ENCODE data around the gene RPL22.

RPL22 gene

DNA sequence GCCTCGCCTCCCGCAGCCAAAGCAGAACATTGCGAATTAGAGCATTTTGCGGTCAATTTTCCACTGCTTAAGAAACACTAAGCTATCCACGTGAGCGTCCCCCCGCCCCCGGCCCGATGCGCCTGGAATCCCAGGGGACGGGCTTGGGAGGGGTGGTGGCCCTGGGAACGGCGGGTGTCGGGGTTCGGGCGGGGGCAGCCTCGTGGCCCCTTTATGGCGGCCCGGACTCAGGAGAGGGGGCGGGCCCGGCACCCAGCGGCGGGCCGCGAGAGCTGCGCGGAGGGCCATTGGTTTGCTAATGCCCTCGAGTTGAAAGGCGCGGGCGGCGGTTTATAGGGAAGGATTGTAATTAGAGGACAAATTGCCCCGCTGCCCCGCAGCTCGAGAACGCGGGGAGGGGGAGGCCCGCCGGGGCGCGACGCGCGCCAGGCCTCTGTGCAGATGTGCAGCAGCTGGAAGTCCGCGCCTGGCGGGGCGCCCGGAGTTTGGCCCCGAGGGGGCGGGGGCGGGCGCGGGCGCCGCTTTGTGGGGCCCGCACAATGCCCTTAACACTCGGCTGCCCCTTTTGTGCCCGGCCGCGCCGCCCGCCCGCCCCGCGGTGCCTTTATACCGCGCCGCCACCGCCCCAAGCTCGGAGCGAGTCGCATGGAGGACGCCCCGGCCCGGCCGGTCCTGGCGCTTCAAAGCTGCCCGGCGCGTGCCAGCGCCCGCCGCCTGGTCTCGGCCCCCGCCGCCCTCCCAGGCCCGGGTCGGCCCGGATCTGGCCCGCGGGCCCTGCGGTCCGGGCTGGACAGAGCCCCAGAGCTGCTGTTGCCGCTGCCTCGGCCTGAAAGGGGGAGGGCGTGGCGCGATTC lies 42.7 kb upstream of the RPL22 start:
- H3K36me3 ChIP-seq (ENCODE audit: control insufficient read depth, low read depth, low read length) = no peaks in the 10 kb centered on the region
- H3K4me1 ChIP-seq (ENCODE audit: control insufficient read depth, low read depth, low read length) = peaks cover 49% of the 10 kb centered on the region
- peak overlapping the region; percentile 76 for H3K9ac ChIP-seq (ENCODE audit: low read length)
- no peak overlapping the region for H3K27ac ChIP-seq (ENCODE audit: low read length)
- no peaks in the 10 kb centered on the region for H3K9me3 ChIP-seq (ENCODE audit: control insufficient read depth, low read depth, low read length)
- peak overlapping the region; percentile 86 for H3K4me3 ChIP-seq (ENCODE audit: low read length)
- peaks cover 10% of the 10 kb centered on the region for H3K27me3 ChIP-seq (ENCODE audit: control insufficient read depth, insufficient read depth, low read length)

DNA sequence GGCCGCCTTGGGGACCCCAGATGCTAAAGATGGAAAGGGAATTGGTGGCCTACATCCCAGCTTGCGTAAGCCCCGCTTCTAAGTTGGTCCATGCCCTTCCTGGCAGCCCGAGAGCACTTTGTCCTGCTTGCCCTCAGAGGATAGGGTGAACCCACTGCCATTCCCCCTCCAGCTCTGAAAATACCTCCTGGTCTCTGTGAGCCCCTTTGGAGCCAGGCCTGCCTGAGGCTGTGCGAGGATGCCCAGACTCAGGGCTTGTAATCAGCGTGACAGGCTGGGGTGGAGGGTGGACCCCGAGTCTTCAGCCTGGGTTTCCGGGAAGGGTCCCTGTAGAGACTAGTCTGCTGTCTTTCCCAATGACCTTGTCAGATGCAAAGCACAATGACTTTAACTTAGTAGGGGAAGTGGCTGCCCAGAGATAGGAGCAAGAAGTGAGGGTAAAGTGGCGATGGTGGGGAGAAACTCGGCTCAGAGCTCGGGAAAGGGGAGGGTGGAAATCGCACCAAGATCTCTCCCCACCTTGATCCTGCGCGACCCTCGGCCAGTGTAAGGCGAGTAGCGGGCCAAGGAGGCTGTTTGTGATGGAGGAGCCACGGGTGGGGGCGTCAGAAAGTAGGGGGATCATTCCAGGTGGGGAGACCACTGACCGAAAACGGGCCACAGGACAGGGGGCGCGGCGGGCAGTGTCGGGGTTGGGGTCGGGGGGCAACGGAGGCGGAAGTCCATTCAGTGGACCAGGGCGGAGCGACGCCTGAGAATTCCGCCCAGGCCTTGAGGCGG lies 41.9 kb upstream of the RPL22 start:
- H3K4me1 ChIP-seq (ENCODE audit: control insufficient read depth, low read depth, low read length) = peaks cover 46% of the 10 kb centered on the region
- H3K27ac ChIP-seq (ENCODE audit: low read length) = no peak overlapping the region

DNA sequence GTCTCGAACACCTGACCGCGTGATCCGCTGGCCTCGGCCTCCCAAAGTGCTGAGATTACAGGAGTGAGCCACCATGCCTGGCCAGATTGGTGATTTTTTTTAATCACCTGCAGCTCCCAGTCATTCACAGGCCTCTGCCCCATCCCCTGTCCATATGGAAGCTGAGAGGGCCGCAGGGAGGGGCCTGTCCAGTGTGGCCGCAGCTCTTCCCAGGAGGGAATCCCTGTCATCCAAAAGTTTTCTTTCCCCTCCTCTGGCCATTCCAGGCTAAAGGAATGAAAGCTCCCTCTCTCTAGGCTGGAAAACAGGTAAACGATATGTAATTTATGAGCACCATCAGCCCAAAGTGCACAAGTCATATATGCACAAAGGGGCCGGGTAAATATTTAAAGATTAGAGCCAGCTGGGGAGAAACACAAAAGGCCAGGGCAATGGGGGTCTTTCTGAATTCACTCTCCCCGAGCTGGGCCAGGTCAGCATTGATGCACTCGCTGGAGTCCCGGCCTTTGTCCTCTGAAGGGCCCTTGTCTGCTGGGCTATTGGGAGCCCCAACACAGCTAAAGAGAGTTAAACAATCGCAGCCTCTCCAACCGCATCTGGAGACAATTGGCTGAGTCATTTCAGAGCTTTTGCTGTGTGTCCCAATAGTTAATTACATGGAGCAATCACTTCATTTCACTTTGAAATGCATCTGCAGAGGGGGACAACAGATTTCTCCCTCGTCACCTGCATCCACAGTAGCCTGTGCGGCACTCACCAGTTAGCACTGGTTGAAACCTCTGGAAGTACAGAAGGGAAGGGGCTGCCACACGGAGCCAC lies 40.8 kb upstream of the RPL22 start:
- Histone ChIP-seq H3K9me3 (ENCODE audit: control insufficient read depth, low read depth, low read length) (no peaks in the 10 kb centered on the region), H3K9ac (ENCODE audit: low read length) (peak overlapping the region; percentile 76), H3K27me3 (ENCODE audit: control insufficient read depth, insufficient read depth, low read length) (peaks cover 10% of the 10 kb centered on the region), H3K27ac (ENCODE audit: low read length) (peak overlapping the region; percentile 94), H3K4me3 (ENCODE audit: low read length) (peak overlapping the region; percentile 48), H3K36me3 (ENCODE audit: control insufficient read depth, low read depth, low read length) (no peaks in the 10 kb centered on the region), H3K4me1 (ENCODE audit: control insufficient read depth, low read depth, low read length) (peaks cover 43% of the 10 kb centered on the region)

More for the DNA sequence above, 41.9 kb upstream of the RPL22 start:
- H3K36me3 ChIP-seq (ENCODE audit: control insufficient read depth, low read depth, low read length) = no peaks in the 10 kb centered on the region
- peaks cover 10% of the 10 kb centered on the region for H3K27me3 ChIP-seq (ENCODE audit: control insufficient read depth, insufficient read depth, low read length)
- H3K9me3 ChIP-seq (ENCODE audit: control insufficient read depth, low read depth, low read length) = no peaks in the 10 kb centered on the region
- peak overlapping the region; percentile 76 for H3K9ac ChIP-seq (ENCODE audit: low read length)
- H3K4me3 ChIP-seq (ENCODE audit: low read length) = peak overlapping the region; percentile 86

DNA sequence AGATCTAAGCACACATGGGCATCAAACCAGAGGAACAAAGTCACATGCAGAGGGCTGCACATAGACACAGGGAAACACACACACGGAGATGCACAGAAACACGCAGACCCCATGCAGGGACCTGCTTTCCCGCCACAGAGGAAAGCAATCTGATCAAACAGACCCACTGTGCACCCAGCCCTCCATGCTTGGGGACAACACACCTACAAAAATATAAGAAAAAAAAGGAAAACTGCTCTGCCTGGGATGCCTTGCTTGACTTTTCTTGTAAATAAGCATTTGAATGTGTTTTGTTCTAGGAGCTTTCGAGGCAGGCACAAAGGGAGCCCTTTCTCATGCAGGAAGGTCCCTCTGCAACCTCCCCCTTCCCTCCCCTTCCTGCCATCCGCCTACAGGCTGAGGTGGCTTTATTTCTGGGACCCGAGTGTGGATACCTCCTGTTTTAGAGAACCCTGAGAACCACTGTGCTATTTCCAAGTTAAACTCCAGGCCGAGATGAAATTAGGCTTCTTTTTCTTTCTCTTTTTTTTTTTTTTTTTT lies 39.9 kb upstream of the RPL22 start:
- H3K4me3 ChIP-seq (ENCODE audit: low read length) = peak overlapping the region; percentile 48
- H3K9me3 ChIP-seq (ENCODE audit: control insufficient read depth, low read depth, low read length) = no peaks in the 10 kb centered on the region
- peaks cover 10% of the 10 kb centered on the region for H3K27me3 ChIP-seq (ENCODE audit: control insufficient read depth, insufficient read depth, low read length)
- peaks cover 50% of the 10 kb centered on the region for H3K4me1 ChIP-seq (ENCODE audit: control insufficient read depth, low read depth, low read length)
- peak overlapping the region; percentile 76 for H3K9ac ChIP-seq (ENCODE audit: low read length)
- H3K27ac ChIP-seq (ENCODE audit: low read length) = peak overlapping the region; percentile 94
- no peaks in the 10 kb centered on the region for H3K36me3 ChIP-seq (ENCODE audit: control insufficient read depth, low read depth, low read length)

DNA sequence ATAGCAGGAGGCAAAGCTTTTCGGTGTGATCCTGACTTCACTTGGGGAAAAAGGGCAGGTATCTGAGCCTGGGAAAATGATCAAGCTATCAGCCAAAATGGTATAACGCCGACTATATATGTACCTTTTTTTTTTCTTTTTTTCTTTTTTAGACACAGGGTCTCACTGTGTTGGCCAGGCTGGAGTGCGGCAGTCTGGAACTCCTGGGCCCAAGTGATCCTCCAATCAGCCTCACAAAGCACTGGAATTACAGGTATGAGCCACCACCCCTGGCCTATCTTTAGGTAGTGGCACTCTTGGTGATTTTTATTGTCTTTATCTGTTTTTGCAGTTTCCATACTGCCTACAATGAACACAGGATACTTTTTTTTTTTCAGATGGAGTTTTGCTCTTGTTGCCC lies 37.7 kb upstream of the RPL22 start:
- Histone ChIP-seq H3K27me3 (ENCODE audit: control insufficient read depth, insufficient read depth, low read length) (no peaks in the 10 kb centered on the region), H3K27ac (ENCODE audit: low read length) (no peak overlapping the region), H3K4me3 (ENCODE audit: low read length) (no peak overlapping the region), H3K36me3 (ENCODE audit: control insufficient read depth, low read depth, low read length) (peaks cover 16% of the 10 kb centered on the region), H3K4me1 (ENCODE audit: control insufficient read depth, low read depth, low read length) (peaks cover 38% of the 10 kb centered on the region), H3K9me3 (ENCODE audit: control insufficient read depth, low read depth, low read length) (no peaks in the 10 kb centered on the region), H3K9ac (ENCODE audit: low read length) (no peak overlapping the region)

DNA sequence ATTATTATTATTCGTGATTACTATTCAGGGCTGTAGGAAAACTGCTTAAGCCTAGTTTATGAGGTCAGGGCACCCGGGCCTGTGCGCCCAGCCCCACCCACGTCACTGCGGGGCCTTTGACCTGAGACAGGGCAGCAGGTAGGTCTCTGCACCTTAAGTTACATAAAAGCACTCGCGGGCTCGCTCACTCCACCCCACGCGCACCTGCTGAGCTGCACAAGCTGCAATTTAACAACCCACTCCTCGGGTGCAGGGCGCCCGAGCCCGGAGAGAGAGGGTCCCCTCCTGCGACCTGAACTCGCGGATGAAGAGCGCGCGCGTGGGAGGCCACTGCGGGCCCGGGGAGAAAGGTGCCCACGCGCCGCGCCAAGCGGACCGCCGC lies 35.9 kb upstream of the RPL22 start:
- Histone ChIP-seq H3K9ac (ENCODE audit: low read length) (peak overlapping the region; percentile 76), H3K4me1 (ENCODE audit: control insufficient read depth, low read depth, low read length) (peaks cover 26% of the 10 kb centered on the region), H3K4me3 (ENCODE audit: low read length) (peak overlapping the region; percentile 94), H3K27ac (ENCODE audit: low read length) (no peak overlapping the region), H3K27me3 (ENCODE audit: control insufficient read depth, insufficient read depth, low read length) (no peaks in the 10 kb centered on the region), H3K36me3 (ENCODE audit: control insufficient read depth, low read depth, low read length) (peaks cover 30% of the 10 kb centered on the region), H3K9me3 (ENCODE audit: control insufficient read depth, low read depth, low read length) (no peaks in the 10 kb centered on the region)

DNA sequence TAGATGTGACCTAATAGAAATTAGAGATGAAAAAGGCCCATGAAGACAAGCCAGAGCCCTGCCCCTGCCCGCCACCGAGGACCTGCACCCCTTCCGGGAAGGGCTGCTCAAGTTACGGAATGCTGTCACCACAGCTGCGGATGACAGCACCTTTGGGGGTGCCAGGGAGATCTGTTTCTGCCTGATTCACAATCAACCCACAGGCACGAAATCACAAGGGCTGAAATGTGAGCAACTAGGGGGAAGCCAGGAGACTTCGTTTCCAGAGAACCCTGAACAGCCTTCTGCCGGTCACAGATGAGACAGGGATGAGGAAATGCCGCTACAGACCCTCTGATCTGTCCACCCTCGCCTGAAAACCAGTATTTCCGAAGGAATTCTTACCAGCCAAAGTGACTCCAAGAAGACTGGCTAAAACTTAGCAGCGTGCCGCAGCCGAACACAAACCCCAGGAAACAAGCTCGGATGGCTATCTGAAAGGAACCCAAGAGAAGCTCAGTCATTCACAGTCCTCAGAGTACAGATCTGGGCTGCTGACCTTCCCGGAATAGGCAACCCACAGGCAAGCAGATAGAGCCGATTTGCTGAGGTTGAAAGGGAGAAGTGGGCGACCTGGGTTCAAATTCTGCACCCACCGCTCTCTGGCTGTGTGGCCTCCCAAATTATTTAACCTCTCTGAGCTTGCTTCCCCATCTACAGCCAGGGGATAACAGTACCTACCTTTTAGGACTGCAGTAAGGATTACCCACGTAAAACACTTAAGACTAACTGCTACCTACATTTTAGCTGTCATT lies 35.3 kb upstream of the RPL22 start:
- Histone ChIP-seq H3K9me3 (ENCODE audit: control insufficient read depth, low read depth, low read length) (no peaks in the 10 kb centered on the region), H3K36me3 (ENCODE audit: control insufficient read depth, low read depth, low read length) (peaks cover 36% of the 10 kb centered on the region), H3K9ac (ENCODE audit: low read length) (peak overlapping the region; percentile 76), H3K27ac (ENCODE audit: low read length) (no peak overlapping the region), H3K4me3 (ENCODE audit: low read length) (peak overlapping the region; percentile 94), H3K27me3 (ENCODE audit: control insufficient read depth, insufficient read depth, low read length) (no peaks in the 10 kb centered on the region), H3K4me1 (ENCODE audit: control insufficient read depth, low read depth, low read length) (peaks cover 20% of the 10 kb centered on the region)

DNA sequence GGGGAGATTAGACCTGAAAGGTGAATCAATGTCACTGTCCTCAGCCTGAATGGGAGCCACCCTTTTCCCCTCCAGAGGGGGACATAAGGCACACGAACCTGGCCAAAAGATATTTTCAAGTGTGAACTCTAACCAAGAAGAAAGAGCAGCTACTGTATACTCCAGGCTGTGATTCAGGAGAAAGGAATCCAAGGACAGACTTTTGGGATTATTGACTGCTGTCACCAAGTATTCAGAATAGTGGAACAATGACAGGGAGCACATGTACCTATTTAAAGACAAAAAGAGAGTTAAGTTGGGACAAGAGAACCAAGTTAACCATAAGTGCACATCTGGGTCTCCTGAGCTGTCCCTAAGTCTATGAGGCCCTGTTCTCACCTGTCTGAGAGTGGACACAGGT lies 34.0 kb upstream of the RPL22 start:
- Histone ChIP-seq H3K27ac (ENCODE audit: low read length) (no peak overlapping the region), H3K4me3 (ENCODE audit: low read length) (no peak overlapping the region), H3K36me3 (ENCODE audit: control insufficient read depth, low read depth, low read length) (peaks cover 39% of the 10 kb centered on the region), H3K9me3 (ENCODE audit: control insufficient read depth, low read depth, low read length) (no peaks in the 10 kb centered on the region), H3K4me1 (ENCODE audit: control insufficient read depth, low read depth, low read length) (peaks cover 9% of the 10 kb centered on the region), H3K27me3 (ENCODE audit: control insufficient read depth, insufficient read depth, low read length) (no peaks in the 10 kb centered on the region), H3K9ac (ENCODE audit: low read length) (no peak overlapping the region)

DNA sequence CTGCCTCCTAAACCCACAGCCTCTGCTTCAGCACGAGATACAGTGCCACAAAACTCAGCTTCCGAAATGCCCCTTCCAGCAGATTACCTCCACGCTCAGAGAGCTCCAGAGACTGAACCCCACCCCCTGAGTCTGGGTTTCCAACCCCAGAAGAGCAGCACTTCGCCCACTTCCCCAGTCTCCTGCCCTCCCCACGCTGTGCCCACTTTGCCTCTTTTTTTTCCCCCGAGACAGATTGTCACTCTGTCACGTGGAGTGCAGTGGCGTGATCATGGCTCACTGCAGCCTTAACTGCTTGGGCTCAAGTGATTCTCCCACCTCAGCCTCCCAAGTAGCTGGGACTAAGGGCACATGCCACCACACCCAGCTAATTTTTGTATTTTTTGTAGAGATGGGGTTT lies 26.3 kb upstream of the RPL22 start:
- no peak overlapping the region for H3K9ac ChIP-seq (ENCODE audit: low read length)
- no peaks in the 10 kb centered on the region for H3K4me1 ChIP-seq (ENCODE audit: control insufficient read depth, low read depth, low read length)
- H3K27ac ChIP-seq (ENCODE audit: low read length) = no peak overlapping the region
- no peak overlapping the region for H3K4me3 ChIP-seq (ENCODE audit: low read length)
- H3K36me3 ChIP-seq (ENCODE audit: control insufficient read depth, low read depth, low read length) = peaks cover 69% of the 10 kb centered on the region
- no peaks in the 10 kb centered on the region for H3K27me3 ChIP-seq (ENCODE audit: control insufficient read depth, insufficient read depth, low read length)
- H3K9me3 ChIP-seq (ENCODE audit: control insufficient read depth, low read depth, low read length) = no peaks in the 10 kb centered on the region

DNA sequence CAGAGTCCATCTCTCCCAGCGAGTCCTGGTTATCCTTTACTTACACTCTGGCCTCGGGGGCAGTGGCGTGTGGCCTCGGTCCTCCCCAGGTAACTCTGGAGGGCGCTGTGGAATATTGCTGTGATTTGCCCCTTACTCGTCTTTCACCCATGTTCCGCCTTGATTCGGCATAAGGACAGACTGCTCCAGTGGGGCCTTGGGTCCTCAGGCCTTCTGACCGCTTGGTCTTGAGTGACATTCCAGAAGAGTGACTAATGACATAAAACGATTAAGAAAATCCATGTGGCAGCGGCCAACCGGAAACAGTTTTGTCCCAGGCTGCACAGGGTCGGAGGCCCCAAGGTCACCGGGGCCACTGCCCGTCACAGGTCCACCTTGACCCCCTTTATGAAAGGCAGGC lies 25.3 kb upstream of the RPL22 start:
- Histone ChIP-seq H3K4me1 (ENCODE audit: control insufficient read depth, low read depth, low read length) (no peaks in the 10 kb centered on the region), H3K9ac (ENCODE audit: low read length) (no peak overlapping the region), H3K9me3 (ENCODE audit: control insufficient read depth, low read depth, low read length) (no peaks in the 10 kb centered on the region), H3K27me3 (ENCODE audit: control insufficient read depth, insufficient read depth, low read length) (no peaks in the 10 kb centered on the region), H3K36me3 (ENCODE audit: control insufficient read depth, low read depth, low read length) (peaks cover 62% of the 10 kb centered on the region), H3K27ac (ENCODE audit: low read length) (no peak overlapping the region), H3K4me3 (ENCODE audit: low read length) (no peak overlapping the region)

Data from iPS-18a (cell line).